GM19372 (cell line): ENCODE measurements around the gene PROZ.

Experiments used
- ATAC-seq: cut with Tn5 transposase; IDR thresholded peaks from one replicate; pipeline ENCODE4 v1.9.1; 2021; ENCODE audit warnings: mild to moderate bottlenecking, low read depth, moderate library complexity; ENCODE audit not compliant: unreplicated experiment

Gene PROZ

GRCh38 chr13:113171250-113172125, 13.0 kb downstream of the PROZ start:
- no peak for ATAC-seq

- no peak for ATAC-seq
These were observed 14.0 kb downstream of the PROZ start for GRCh38 chr13:113172419-113172926.

- no peak for ATAC-seq
These were observed 17.8 kb downstream of the PROZ start for GRCh38 chr13:113176280-113176679.

DNA sequence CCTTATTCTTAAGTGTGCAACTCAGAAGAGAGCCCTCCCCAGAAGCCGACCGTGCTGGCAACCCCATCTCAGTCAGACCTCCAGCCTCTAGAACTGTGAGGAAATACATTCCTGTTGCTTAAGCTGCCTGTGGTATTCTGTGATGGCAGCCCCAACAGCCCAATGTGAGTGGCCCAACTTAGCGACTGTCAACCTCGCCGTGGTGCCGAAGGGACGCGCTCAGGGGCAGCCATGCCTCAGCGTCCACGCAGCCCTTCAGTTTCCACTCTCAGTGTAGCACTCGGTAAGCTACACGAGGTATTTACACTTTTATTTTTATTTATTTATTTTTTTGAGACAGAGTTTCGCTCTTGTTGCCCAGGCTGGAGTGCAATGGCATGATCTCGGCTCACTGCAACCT, 18.4 kb downstream of the PROZ start:
- no peak for ATAC-seq

GRCh38 chr13:113178070-113178895, 19.8 kb downstream of the PROZ start:
- ATAC-seq: no peak

GRCh38 chr13:113178896-113179167, 20.4 kb downstream of the PROZ start:
- no peak for ATAC-seq

GRCh38 chr13:113179374-113180230, 21.2 kb downstream of the PROZ start:
- ATAC-seq: no peak

- no peak for ATAC-seq
These were observed 23.6 kb downstream of the PROZ start for GRCh38 chr13:113182046-113182445.

GRCh38 chr13:113183450-113184129, 25.1 kb downstream of the PROZ start:
- no peak for ATAC-seq

- no peak for ATAC-seq
These were observed 26.4 kb downstream of the PROZ start for GRCh38 chr13:113184568-113185440.

DNA sequence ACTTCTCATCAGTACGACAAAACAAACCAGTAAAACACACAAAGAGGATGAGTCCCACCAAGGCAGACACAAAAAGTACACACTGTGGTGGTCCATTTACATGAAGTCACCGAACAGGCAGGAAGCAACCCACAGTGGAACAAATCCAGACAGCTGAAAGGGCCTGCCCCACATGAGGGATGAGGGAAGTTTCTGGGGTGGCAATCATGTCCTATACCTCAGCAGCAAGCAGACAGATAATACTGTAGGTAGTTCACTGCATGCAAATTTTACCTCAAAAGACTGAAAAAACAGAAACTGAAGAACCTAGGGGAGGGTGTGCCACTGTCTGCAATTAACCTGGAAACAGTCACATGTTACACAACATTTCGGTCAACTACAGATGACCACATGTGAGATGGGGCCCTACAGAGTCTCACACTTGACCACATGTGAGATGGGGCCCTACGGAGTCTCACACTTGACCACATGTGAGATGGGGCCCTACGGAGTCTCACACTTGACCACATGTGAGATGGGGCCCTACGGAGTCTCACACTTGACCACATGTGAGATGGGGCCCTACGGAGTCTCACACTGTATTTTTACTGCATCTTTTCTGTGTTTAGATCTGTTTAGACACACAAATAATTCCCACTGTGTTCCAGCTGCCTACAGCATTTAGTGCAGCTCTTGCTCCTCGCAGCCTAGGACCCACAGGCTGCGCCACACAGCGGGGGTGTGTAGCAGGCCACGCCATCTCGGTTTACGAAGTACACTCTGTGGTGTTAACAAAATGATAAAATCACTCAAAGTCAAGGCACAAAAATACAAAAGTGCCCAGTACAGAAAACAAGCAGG, 27.8 kb downstream of the PROZ start:
- peak; percentile 91 for ATAC-seq

DNA sequence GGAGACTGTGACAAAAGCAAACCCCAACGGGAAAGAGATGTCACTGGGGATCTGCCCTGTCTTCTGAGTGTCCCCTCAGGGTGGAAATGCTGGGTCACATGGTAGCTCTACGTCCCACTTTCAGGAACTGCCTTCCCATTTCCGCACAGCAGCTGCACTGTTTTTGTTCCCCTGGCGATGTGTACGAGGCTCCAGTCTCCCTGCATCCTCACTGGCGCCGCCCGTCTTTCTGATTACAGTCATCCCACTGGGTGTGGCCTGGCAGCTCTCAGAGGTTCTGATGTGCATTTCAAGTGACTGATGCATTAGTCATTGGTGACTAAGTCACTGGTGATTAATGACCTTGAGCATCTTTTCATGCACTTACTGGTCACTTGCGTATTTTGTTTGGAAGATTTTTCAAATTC, 28.8 kb downstream of the PROZ start:
- no peak for ATAC-seq

DNA sequence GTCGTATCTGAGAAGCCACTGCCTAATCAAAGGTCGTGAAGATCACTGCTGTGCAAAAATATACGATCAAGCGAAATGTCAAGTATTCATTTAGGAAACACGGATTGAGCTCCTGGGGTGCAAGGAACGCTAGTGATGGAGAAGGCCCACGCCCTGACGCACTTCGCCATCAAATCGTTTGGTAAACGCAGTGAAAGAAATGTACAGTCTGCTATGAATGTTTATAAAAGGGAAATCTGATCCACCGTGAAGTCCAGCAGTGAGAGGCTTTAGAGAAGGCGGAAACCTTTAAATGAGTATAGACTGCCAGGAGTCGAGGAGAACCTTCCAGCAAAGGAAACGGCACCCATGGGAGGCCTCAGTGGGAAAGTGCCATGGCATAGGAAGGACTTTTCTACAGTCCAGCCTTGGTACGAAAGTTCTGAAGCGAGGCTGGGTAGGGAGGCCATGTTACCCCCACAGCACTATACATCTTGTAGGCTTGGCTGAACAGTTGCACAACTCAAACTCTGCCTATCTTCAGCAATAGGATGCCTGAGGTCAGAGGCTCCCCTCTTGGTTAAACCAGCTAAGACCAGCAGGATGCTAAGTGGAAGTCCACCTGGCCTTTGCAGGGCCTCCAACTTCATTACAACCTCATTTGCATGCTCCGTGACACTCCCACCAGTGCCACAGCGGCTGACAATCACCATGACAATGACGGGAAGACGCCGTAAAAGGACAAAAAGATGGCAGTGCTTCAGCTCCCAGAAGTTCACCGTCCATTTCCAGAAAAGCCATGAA, 29.6 kb downstream of the PROZ start:
- ATAC-seq: no peak

DNA sequence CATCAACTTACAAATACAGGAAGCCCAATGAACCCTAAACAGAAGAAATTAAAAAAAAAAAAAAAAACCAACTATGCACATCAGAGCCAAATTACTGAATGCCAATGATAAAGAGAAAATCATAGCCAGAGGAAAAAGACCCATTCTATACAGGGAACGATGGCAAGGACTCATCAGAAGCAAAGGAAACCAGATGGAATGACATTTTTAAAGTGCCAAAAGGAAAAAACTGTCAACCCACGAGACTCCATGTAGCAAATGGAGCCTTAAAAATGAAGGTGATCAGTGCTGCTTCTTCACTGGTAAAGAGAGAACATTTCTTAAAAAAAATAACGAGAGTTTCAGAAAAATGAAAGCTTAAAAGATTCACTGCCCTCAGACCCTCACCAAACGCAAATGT, 31.7 kb downstream of the PROZ start:
- no peak for ATAC-seq

DNA sequence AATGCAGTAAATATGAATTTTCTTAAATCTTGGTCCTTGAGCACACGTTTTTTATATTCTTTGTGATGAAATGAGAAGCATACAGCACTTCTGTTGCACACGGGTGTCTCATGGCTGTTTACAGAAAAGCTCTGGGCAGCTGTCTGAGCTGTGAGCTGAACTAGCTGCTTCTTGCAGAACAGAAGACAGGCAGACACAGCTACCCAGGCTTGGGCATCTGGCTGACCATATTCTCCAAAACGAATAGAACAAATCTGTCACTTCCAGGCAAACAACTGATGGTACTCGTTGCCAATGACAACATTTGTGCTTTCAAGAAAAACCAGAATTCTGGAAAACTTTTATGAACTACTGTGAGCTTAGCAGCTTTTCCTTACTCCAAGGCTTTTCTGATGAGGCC, 33.8 kb downstream of the PROZ start:
- no peak for ATAC-seq

- ATAC-seq: no peak
These were observed 34.5 kb downstream of the PROZ start for GRCh38 chr13:113192902-113193301.

DNA sequence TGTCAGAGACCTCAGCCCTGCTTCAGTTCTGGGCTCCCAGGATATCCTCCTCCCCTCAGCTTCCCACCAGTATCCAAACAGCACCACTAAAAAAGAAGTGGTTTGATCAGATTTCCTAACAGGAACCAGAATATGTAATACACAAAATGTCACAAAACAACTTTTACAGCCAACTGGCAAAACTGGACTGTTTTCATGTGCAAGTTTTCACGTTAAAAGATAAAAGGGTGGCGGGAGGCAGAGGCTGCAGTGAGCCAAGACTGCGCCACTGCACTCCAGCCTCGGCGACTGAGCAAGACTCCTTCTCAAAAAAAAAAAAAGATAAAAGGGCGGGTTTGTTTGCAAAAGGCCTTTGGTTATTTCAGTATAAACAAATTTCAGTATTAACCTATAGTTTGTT, 36.9 kb downstream of the PROZ start:
- ATAC-seq: no peak
